GM18861 (cell line): ENCODE measurements around the gene CDK5.

Source experiments
- ATAC-seq: cut with Tn5 transposase; IDR thresholded peaks from one replicate; pipeline ENCODE4 v1.9.1; 2021; ENCODE audit not compliant: unreplicated experiment

The CDK5 gene

DNA sequence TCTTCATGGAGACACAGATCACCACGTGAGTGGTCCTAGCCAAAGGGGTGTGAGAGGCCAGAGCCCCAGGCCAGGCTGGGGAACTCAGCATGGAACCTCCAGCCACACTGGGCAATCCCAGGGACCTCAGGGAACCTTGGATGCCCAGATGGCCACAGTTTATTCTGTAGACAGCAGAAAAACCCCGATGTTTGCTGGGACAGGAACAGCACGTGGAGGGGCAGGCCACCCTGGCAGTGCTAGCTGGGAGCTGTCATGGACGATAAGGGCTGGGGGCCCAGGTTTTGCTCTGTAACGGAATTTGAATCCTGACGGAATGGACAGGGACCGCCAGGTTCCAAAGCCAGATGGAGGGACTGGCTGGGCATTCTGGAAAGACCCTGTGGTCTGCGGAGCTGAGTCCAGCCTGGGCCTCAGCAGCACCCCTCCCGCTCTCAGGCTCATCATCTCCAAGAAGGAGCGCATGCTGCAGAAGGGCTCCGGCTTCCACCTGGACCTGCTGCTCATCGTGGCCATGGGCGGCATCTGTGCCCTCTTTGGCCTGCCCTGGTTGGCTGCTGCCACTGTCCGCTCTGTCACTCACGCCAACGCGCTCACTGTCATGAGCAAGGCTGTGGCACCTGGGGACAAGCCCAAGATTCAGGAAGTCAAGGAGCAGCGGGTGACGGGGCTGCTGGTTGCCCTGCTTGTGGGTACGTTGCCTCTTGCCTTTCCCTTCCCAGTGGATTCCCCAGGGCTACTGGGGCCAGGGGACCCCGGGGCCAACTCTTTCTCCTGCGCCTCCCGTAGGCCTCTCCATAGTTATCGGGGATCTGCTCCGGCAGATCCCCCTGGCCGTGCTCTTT is 17.3 kb upstream of the CDK5 start:
- no peak for ATAC-seq

DNA sequence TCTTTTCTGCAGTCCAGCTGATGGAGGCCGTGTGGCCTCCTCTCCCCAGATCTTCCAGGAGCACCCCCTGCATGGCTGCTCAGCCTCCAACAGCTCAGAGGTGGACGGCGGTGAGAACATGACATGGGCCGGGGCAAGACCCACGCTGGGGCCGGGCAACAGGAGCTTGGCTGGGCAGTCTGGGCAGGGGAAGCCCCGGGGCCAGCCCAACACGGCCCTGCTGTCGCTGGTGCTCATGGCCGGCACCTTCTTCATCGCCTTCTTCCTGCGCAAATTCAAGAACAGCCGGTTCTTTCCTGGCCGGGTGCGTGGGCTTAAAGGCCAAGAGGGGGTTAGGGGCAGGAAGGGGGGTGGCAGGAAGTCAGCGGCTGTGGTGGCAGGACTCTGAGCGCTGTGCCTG is 16.3 kb upstream of the CDK5 start:
- ATAC-seq, result no peak

DNA sequence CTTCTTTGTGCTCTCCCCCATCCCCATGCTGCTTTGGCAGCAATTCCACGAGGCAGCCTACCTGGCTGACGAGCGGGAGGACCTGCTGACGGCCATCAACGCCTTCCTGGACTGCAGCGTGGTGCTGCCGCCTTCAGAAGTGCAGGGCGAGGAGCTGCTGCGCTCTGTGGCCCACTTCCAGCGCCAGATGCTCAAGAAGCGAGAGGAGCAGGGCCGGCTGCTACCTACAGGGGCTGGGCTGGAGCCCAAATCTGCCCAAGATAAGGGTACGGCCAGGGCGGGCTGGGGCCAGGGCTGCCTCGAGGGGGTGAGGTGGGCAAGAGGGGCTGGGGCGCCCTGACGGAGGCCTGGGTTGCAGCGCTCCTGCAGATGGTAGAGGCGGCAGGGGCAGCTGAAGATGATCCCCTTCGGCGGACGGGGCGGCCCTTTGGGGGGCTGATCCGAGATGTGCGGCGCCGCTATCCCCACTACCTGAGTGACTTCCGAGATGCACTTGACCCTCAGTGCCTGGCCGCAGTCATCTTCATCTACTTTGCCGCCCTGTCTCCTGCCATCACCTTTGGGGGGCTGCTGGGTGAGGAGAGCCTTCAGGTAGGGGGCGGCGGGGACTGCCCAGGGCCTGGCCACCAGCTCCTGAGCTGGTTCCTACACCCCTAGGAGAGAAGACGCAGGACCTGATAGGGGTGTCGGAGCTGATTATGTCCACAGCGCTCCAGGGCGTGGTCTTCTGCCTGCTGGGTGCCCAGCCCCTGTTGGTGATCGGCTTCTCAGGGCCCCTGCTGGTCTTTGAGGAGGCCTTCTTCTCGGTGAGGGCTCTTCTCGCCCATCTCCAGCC is 13.6 kb upstream of the CDK5 start:
- no peak for ATAC-seq

DNA sequence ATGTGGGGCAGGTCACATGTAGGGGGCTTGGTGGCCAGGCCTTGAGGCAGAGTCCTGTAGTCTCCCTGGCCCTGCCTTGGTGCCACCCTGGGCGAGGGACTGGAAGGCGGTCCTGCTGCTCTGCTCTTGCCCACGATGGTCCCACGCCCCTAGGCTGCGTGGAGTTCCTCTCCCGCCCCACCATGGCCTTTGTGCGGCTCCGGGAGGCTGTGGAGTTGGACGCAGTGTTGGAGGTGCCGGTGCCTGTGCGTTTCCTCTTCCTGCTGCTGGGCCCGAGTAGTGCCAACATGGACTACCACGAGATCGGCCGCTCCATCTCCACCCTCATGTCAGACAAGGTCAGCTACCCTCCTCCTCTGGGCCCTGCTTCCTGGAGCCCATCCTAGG is 12.9 kb upstream of the CDK5 start:
- no peak for ATAC-seq

DNA sequence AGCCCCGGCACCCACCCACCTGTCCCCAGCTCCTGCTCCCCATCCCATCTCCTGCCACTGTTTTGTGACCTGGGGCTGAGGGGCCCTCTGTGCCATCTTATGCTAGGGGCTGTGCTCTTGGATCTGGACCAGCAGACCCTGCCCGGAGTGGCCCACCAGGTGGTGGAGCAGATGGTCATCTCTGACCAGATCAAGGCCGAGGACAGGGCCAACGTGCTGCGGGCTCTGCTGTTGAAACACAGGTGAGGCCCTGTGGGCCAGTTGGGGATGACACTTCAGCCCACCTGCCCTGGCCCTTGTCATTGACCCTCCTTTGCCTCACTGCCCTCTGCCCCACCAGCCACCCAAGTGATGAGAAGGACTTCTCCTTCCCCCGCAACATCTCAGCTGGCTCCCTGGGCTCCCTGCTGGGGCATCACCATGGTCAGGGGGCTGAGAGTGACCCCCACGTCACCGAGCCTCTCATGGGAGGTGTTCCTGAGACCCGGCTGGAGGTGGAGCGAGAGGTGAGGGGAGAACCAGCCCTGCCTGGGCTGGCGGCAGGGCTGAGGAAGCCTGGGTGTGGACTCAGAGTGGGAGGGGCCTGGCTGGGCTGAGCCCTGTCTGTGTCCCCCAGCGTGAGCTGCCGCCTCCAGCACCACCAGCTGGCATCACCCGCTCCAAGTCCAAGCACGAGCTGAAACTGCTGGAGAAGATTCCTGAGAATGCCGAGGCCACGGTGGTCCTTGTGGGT is 12.3 kb upstream of the CDK5 start:
- no peak for ATAC-seq

DNA sequence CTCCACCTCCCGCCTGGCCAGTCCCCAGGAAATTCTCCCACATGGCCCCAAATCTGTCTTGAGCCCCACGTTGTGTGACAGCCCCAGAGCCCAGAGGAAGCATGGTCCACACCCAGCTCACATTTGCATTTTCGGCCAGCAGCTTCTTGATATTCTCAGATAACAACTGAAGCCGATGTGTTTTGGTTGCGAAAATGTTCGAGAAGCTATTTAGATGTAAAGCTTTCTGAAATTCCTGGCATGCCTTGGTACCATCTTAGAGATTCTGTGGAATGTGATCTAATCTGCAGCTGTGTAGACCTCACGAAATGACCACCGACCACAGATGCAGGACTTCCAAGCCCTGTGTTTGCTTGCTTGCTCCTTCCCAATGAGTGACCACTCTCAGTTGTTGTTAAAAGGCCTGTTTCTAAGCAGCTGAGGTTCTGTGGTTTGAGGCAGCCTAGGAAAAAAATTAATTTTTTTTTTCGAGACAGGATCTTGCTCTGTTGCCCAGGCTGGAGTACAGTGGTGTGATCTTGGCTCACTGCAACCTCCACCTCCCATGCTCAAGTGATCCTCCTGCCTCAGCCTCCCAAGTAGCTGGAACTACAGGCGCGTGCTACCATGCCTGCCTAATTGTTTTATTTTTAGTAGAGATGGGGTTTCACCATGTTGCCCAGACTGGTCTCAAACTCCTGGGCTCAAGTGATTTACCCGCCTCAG is 10.5 kb upstream of the CDK5 start:
- no peak for ATAC-seq

DNA sequence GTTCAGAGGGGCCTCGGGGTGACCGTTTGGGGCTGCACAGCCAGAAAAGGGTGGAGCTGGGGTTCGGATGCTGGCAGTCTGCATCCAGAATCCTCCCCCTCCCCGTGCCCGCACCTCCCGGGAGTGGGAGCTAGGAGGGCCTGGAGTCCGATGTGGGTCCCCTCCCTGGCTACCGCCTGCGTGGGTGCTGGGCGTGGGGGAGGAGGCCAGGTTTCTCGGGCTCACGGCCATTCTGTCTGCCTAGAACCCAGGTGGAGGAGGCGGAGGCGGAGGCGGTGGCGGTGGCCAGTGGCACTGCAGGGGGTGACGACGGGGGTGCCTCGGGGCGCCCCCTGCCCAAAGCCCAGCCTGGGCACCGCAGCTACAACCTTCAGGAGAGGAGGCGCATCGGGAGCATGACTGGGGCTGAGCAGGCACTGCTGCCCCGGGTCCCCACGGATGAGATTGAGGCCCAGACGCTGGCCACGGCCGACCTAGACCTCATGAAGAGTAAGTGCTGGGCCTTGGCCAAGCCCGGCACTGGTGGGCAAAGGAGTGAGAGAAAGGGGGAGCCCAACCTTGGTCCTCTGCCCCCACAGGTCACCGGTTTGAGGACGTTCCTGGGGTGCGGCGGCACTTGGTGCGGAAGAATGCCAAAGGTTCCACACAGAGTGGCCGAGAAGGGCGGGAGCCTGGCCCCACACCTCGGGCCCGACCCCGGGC is 8.7 kb upstream of the CDK5 start:
- ATAC-seq, result no peak

DNA sequence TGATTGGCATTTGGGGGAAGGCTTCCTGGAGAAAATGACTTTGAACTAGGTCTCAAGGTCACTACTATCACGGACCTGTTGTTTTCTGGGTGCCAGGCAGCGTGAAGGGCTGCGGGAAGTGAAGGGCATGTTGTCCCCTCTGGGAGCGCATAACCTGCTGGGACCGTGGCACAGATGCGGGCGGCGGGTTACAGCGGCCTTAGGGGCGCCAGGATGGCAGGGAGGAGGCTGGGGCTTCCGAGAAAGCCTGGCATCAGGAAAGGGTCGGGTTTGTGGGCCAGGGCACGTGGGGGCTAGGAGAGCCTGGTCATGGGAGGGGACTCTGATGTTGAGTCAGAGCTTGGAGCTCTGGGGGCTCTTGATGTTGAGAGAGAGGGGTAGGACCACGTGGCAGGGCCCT is 7.8 kb upstream of the CDK5 start:
- no peak for ATAC-seq

DNA sequence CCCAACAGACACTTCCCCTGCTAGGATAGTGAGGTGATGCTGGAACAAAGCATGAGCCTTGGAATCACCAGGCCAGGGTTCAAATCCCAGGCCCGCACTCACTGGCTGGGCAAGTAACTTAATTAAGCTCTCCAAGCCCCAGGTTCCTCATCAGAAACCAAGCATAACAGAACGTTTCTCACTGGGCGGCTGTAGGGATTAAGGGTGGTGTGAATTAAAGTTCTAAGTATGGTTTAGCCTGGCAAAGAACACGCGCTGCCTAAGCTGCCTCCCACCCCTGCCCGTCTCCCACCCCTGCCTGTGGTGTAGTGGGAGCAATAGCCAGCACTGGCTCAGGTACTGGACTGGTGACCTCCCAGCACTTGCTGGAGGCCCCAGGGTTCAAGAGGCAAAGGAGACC is 7.3 kb upstream of the CDK5 start:
- no peak for ATAC-seq

DNA sequence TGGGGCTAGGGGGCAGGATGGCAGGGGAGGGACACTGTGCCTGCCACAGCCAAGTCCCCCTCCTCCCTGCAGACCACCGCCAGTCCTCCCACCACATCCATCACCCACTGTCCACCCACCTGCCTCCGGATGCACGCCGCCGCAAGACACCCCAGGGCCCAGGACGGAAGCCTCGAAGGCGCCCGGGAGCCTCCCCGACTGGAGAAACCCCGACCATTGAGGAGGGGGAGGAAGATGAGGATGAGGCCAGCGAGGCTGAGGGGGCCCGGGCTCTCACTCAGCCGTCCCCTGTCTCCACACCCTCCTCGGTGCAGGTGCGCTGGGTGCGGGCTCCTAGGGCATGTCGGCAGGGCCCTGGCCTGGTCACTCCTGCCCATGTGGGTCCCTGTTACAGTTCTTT is 6.8 kb upstream of the CDK5 start:
- no peak for ATAC-seq

DNA sequence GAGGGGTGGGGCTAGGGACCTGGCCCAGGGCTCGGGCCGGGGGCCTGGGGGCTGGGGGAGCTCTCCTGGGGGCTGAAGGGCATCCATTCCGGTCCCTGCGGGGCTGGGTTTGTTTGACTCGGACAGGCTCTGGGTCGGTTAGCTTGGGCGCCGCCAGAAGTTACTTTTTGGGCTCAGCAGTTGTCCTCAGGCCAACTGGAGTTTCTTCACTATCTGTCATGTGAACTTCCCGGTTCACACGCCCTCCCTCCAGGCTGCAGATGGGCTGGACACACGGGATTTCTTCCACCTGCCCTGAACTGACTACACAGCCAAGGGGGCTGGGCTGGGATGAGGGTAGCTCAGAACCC is 5.5 kb upstream of the CDK5 start:
- ATAC-seq, result no peak

DNA sequence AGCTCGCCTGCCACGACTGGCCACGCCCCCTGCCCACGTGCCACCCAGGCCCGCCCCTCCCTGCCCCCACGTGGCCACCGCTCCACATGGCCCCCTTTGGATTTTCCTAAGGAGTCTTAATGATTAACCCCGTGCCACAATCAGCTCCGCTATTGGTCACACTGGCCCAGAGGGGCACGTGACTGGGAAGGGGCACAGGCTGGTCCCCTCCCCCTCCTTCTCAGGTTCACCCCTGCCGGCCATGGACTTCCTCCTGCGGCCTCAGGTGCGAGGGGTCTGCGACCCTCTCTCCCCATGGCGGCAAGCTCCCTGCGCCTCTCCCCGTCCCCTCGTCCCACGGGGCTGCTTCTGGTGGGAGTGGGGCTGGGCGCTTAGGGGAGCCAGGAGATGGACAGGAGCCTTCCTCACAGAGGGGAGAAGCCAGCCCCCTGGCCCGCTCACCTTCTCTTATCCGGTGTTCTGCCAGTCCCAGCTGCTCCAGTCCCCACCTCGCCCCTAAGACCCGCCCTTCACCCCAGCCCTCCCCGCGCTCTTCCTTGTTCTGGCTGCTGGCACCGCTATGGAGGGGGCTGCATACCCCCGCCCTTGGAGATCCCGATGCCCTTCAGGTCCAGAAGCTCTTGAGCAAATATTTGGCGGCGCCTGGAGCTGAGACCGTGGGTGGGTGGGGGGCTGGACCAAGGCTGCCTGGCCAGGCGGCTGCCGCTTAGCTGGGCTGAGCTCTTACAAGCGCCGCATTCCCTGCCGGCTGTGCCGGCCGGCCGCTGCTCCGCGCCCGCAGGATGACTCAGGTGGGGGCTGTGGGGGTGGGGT is 4.9 kb upstream of the CDK5 start:
- no peak for ATAC-seq

DNA sequence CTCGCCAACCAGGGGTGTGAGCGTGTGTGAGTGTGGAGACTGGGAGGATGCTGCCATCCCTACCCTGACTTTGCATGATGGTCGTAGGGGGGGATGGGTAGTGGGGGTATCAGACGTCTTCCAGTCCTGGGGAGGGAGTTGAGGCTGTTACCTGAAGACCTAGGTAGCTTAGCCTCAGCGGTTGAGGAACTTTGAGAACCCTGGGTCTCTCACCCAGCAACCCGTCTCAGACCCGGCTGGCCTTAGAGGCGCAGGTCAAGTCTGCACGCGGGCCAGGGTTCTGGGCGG is 4.4 kb upstream of the CDK5 start:
- ATAC-seq, result no peak

DNA sequence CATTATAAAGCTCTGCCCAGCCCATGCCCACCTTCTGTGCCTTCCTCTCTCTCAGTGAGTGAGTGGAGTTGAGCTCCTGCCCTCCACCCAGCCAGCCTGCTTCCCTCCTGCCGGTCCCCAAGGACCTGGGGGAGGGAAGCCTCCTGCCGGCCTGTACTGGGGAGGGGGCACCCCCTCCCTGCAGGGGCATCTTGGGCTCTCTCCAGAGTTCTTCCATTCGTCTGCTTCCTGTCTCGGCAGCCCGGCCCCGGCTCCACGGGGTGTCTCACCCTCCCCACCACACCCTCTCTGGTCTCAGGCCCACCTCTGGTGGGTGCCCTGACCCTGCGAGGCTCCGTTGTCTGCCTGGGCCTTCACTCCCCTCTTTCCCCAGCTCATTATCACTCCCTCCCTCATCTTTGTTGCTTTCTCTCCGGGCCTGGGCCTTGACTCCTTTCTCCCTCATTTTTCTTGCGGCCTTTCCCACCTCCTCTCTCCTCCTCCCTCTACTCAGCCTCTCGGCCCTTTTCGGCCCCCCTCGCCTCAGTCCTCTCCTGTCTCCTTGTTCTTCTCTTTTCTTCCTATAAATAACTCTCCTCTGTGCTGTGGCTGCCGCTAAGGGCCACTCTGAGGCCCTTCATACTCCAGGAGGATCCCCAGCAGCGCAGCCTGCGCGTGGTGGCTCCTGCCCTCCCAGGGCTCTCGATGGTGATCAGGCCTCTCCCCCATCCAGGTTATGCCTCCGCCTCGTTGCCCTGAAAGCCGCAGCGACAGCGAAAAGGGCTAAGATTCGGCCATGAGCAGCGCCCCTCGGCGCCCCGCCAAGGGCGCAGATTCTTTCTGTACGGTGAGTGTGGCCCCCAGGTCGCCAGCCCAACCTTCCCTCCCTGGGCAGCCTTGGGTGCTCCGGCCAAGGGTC is 3.8 kb upstream of the CDK5 start:
- no peak for ATAC-seq

DNA sequence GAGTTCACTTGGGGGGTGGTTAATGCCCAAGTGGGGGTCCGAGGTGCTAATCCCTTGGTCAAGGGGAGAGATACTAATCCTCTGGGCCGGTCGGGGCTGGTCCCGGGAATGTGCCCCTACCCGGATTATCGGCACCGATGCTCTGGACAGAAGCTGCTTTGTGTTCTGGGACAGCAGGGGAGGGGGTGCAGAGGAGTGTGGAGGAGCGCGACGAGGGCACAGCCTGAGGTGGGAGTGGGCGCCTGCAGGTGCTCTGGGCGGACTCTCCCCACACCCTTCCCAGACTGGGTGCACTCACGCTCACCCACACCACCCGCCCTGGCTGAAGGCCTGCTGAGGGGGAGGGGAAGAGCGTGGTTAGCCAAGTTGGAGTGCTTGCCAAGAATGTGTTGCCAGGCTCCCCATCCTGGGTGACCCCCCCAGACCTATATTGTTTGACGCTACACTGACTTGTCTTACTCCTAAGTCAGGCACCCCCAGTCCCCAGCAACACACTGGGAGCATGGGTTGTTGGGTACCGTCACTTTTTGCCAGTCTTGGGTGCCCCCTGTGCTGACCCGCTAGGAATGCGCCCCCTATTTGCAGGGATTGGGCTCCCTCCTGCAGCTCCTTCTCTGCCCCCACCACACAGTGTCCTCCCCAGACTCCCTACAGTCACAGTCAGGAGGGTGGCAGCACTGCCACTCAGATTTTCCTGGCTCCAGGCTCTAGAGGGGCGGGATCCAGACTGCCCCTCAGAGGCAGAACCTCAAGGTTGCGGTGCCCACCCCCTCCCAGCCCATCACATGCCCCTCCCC is 2.9 kb upstream of the CDK5 start:
- ATAC-seq, result no peak

DNA sequence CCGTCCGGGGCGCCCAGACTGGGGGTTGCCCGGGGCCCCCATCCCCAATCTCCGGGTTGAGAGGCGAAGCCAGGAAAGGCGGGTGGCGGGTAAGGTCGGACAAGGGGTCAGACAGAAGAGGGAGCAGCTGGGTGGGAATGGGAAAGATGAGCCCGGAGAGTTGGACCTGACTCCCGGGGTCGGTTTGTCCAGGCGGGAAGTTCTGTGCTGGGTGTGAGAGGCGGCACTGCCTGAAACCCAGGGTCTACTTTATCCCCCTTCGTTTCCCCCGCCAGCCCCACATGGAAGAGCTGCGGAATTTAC is 2.4 kb upstream of the CDK5 start:
- ATAC-seq, result no peak

DNA sequence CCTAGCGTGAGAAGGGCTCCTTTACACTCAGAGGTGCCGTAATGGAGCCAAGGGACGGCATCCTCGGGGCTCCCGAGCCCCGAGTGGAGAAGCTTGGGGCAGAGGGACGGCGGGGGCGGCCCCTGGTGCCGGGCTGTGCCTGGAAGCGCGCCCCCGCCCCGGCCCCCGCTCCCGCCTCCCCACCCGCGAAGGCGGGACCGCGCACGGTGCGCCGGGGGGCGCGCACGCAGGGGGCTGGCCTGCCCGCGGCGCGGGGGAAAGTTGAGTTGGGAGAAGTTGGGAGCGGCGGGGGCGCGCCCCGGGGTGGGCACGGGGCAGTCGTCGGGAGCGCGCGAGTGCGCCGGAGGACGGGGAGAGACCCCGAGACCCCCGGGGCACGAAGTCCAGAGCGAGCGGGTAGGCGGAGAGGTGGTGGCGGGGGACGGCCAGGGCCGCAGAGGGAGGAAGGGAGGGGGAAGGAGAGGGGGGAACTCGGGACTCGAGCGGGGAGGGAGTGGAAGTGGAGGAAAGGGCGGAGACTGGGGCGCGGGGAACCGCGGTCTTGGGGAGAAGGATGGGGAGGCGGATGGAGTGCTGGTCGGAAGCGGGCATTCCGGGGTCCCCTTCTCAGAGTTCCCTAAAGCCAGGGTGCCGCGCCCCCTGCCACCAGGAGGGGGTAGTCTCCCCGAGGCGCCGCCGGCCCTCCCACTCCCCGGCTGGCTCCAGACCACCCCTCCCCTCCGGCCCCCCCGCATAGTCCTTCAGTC is 1.8 kb upstream of the CDK5 start, which contains the start of gene SLC4A2:
Gene SLC4A2 (plus strand): TSS at position 223 of the 746 bp plus-strand sequence. CDS start 2,399 bp downstream, outside the sequence.
- peak; percentile 22 for ATAC-seq
